Hepatocyte (in vitro differentiated cells): ENCODE data around the gene FAM124A. TPM values are rescaled to one million over a fixed set of nuclear protein-coding genes. Genes with fewer than 3 reads are reported as not detected.
"Not testable (repeated sequence)": the region's sequence is repeated elsewhere in the genome, so short reads cannot be mapped to it uniquely, and the experiment has no call there.

ENCODE experiments used
- DNase-seq: peaks from one replicate; pipeline ENCODE4 v3.0.0-alpha.2; 2016; ENCODE audit warnings: low spot score
- H2AFZ ChIP-seq: fragments of 200-600 bp; sonication (generic); 2 replicates; pipeline ENCODE4 v1.6.0; 2016; ENCODE audit warnings: antibody characterized with exemption, mild to moderate bottlenecking
- H3K27ac ChIP-seq: fragments of 200-600 bp; sonication (generic); 2 replicates; pipeline ENCODE4 v1.5.1; 2016; ENCODE audit warnings: mild to moderate bottlenecking
- H3K27me3 ChIP-seq: fragments of 200-600 bp; sonication (generic); 2 replicates; pipeline ENCODE4 v1.6.1; 2016
- H3K36me3 ChIP-seq: fragments of 200-600 bp; sonication (generic); replicated peaks from 2 replicates; pipeline ENCODE4 v1.5.1; 2016; ENCODE audit warnings: low read depth; ENCODE audit not compliant: insufficient read depth
- H3K4me1 ChIP-seq: fragments of 200-600 bp; sonication (generic); 2 replicates; pipeline ENCODE4 v1.5.1; 2016; ENCODE audit warnings: mild to moderate bottlenecking, moderate library complexity; ENCODE audit not compliant: insufficient read depth
- H3K4me2 ChIP-seq: fragments of 200-600 bp; sonication (generic); 2 replicates; pipeline ENCODE4 v1.6.0; 2016
- H3K4me3 ChIP-seq: fragments of 200-600 bp; sonication (generic); 2 replicates; pipeline ENCODE4 v1.5.1; 2016; ENCODE audit warnings: mild to moderate bottlenecking
- H3K79me2 ChIP-seq: fragments of 200-600 bp; sonication (generic); 2 replicates; pipeline ENCODE4 v1.6.0; 2017; ENCODE audit warnings: mild to moderate bottlenecking
- H3K9me2 ChIP-seq: fragments of 200-600 bp; sonication (generic); replicated peaks from 2 replicates; pipeline ENCODE4 v1.6.0; 2017; ENCODE audit warnings: mild to moderate bottlenecking; ENCODE audit not compliant: insufficient read depth
- H3K9me3 ChIP-seq: fragments of 200-600 bp; sonication (generic); 2 replicates; pipeline ENCODE4 v1.5.1; 2016; ENCODE audit warnings: low read depth, mild to moderate bottlenecking
- H4K20me1 ChIP-seq: fragments of 200-600 bp; sonication (generic); 2 replicates; pipeline ENCODE4 v1.6.0; 2016; ENCODE audit warnings: mild to moderate bottlenecking; ENCODE audit not compliant: insufficient read depth, poor library complexity, severe bottlenecking
- CTCF ChIP-seq: fragments of 200-600 bp; sonication (generic); IDR thresholded peaks from 2 replicates; pipeline ENCODE4 v1.5.1; 2016; ENCODE audit warnings: antibody characterized with exemption, mild to moderate bottlenecking; ENCODE audit not compliant: poor library complexity
- EZH2 ChIP-seq: fragments of 200-600 bp; sonication (generic); IDR thresholded peaks from 2 replicates; pipeline ENCODE4 v1.6.1; 2016; ENCODE audit warnings: antibody characterized with exemption, mild to moderate bottlenecking, borderline replicate concordance
- EZH2phosphoT487 ChIP-seq: fragments of 200-600 bp; sonication (generic); IDR thresholded peaks from one replicate; pipeline ENCODE4 v1.6.1; 2018; ENCODE audit warnings: antibody characterized with exemption, mild to moderate bottlenecking, low read depth, moderate library complexity; ENCODE audit not compliant: unreplicated experiment, severe bottlenecking
- WGBS: methylation state at CpG from one replicate; pipeline ENCODE4 v1.1.6; 2016; ENCODE audit warnings: low lambda C conversion rate; ENCODE audit errors: missing lambda C conversion rate; 5-methylcytosine and 5-hydroxymethylcytosine counted together
- polyA plus RNA-seq: library from polyadenylated mRNA; unstranded; fragments of >200 nt; fragmentation: Nextera tagmentation; extraction: Ambion mirVana; gene quantifications from 2 replicates; pipeline ENCODE4 v1.2.1, GENCODE V29; 2016
- total RNA-seq: library from RNA; depleted of rRNA; stranded (reverse); fragments of >200 nt; gene quantifications from 2 replicates; pipeline ENCODE4 v1.2.3, GENCODE V29; 2014

FAM124A gene
- total and polyA plus RNA-seq, 2 experiments from 2014 or later: 0.60 to 1.7 TPM

- H3K36me3 ChIP-seq: no peaks in the 10 kb centered on the region
- H3K4me1 ChIP-seq: no peaks in the 10 kb centered on the region
- no peak overlapping the region for H3K4me3 ChIP-seq
- DNase-seq: no peak
- no peaks in the 10 kb centered on the region for H3K27me3 ChIP-seq
- no peak overlapping the region for H3K27ac ChIP-seq
- no peaks in the 10 kb centered on the region for H3K9me2 ChIP-seq
- H4K20me1 ChIP-seq: no peaks in the 10 kb centered on the region
- H2AFZ ChIP-seq: no peak overlapping the region
- no peak overlapping the region for H3K4me2 ChIP-seq
- no peaks in the 10 kb centered on the region for H3K79me2 ChIP-seq
- whole genome bisulfite sequencing: 96% methylated on average over 3 of the region's 3 CpGs
- no peaks in the 10 kb centered on the region for H3K9me3 ChIP-seq
- no peak for TF ChIP-seq EZH2phosphoT487
- TF ChIP-seq EZH2: no peak
- no peak for TF ChIP-seq CTCF
Observed at GRCh38 chr13:51284339-51284738, 62.1 kb downstream of the FAM124A start.

- H3K4me2 ChIP-seq: no peak overlapping the region
Observed at GRCh38 chr13:51286135-51287002, 64.2 kb downstream of the FAM124A start.

GRCh38 chr13:51287758-51288157, 65.6 kb downstream of the FAM124A start:
- no peaks in the 10 kb centered on the region for H3K27me3 ChIP-seq
- H4K20me1 ChIP-seq: no peaks in the 10 kb centered on the region
- no peak overlapping the region for H3K4me2 ChIP-seq
- no peak overlapping the region for H3K4me3 ChIP-seq
- no peak for TF ChIP-seq CTCF
- no peak for TF ChIP-seq EZH2
- no peak for TF ChIP-seq EZH2phosphoT487
- H3K27ac ChIP-seq: no peak overlapping the region
- DNase-seq: no peak
- H3K36me3 ChIP-seq: no peaks in the 10 kb centered on the region
- H3K79me2 ChIP-seq: no peaks in the 10 kb centered on the region
- H2AFZ ChIP-seq: no peak overlapping the region
- 95% methylated on average over 4 of the region's 4 CpGs for WGBS
- H3K9me3 ChIP-seq: no peaks in the 10 kb centered on the region
- peaks cover 14% of the 10 kb centered on the region for H3K4me1 ChIP-seq
- H3K9me2 ChIP-seq: no peaks in the 10 kb centered on the region

More at GRCh38 chr13:51286135-51287002, 64.2 kb downstream of the FAM124A start:
- TF ChIP-seq EZH2 (no peak), CTCF (peak; percentile 92)
- no peak overlapping the region for H2AFZ ChIP-seq
- no peaks in the 10 kb centered on the region for H3K36me3 ChIP-seq
- H3K27ac ChIP-seq: no peak overlapping the region
- H4K20me1 ChIP-seq: no peaks in the 10 kb centered on the region
- H3K27me3 ChIP-seq: no peaks in the 10 kb centered on the region
- H3K9me2 ChIP-seq: no peaks in the 10 kb centered on the region
- H3K79me2 ChIP-seq: no peaks in the 10 kb centered on the region
- no peaks in the 10 kb centered on the region for H3K9me3 ChIP-seq
- no peaks in the 10 kb centered on the region for H3K4me1 ChIP-seq
- 41% methylated on average over 13 of the region's 13 CpGs for WGBS
- DNase-seq: peak; percentile 85
- no peak overlapping the region for H3K4me3 ChIP-seq

GRCh38 chr13:51288254-51288653, 66.1 kb downstream of the FAM124A start:
- not testable (repeated sequence) for H3K36me3 ChIP-seq, H3K4me2 ChIP-seq, H3K27ac ChIP-seq, H3K27me3 ChIP-seq, H3K4me3 ChIP-seq, H4K20me1 ChIP-seq, H2AFZ ChIP-seq, H3K79me2 ChIP-seq, H3K9me2 ChIP-seq, H3K9me3 ChIP-seq, DNase-seq
- WGBS: no CpG with 5 or more reads among the region's 1 CpG
- peaks cover 14% of the 10 kb centered on the region for H3K4me1 ChIP-seq
